ENCODE data around the gene FETUB. TPM values are rescaled to one million over a fixed set of nuclear protein-coding genes. Genes with fewer than 3 reads are reported as not detected.
"Not testable (repeated sequence)": the region's sequence is repeated elsewhere in the genome, so short reads cannot be mapped to it uniquely, and the experiment has no call there.

Gene FETUB
- total and polyA plus RNA-seq, 2 donors (not counting 3 experiments of a cell fraction or from before 2014, with no cell fraction given) = not detected

- DNase-seq (ENCODE audit: low read depth, low spot score) (no peak), FAIRE-seq (no peak)
- H3K36me3 ChIP-seq (ENCODE audit: control insufficient read depth in 2 of 2, extremely low read depth in 1 of 2, insufficient read depth in 2 of 2, low read length in 2 of 2) = no peaks in the 10 kb centered on the region
- no peaks in the 10 kb centered on the region for H3K27me3 ChIP-seq (ENCODE audit: control insufficient read depth in 2 of 2, insufficient read depth in 2 of 2, low read length in 2 of 2)
- no peak for TF ChIP-seq EZH2 (IDR thresholded peaks at IDR 0.05; ENCODE audit: borderline replicate concordance, low read depth, low read length, severe bottlenecking)
- no peak for TF ChIP-seq MAX (IDR thresholded peaks at IDR 0.05; ENCODE audit: insufficient read depth, insufficient read length)
- TF ChIP-seq JUN (IDR thresholded peaks at IDR 0.05; ENCODE audit: borderline replicate concordance, insufficient read depth, insufficient read length, low read depth) = no peak
- dilution Hi-C loops (cut with MboI; ENCODE audit: extremely low pct_ligation_motif_present, low sequenced_read_pairs) = no loop called here
- intact Hi-C loops (cut with micrococcal nuclease) = no loop called here
- no peaks in the 10 kb centered on the region for H3K9me1 ChIP-seq (replicated peaks; ENCODE audit: control insufficient read depth, extremely low read depth, insufficient read depth, low read length)
- no peaks in the 10 kb centered on the region for H4K20me1 ChIP-seq (replicated peaks; ENCODE audit: control insufficient read depth, extremely low read depth, insufficient read depth, low read length)
- no peak overlapping the region for H3K27ac ChIP-seq (ENCODE audit: insufficient read depth, low read depth, low read length)
- H3K4me2 ChIP-seq (ENCODE audit: insufficient read depth, low read length) = no peak overlapping the region
- no peak overlapping the region for H2AFZ ChIP-seq (ENCODE audit: low read depth, low read length)
- CTCF ChIA-PET = no interaction called here
- H3K4me1 ChIP-seq (ENCODE audit: control insufficient read depth, extremely low read depth, insufficient read depth, low read length) = no peaks in the 10 kb centered on the region
- POLR2A ChIA-PET = no interaction called here
- no TSS peak for BruUV-seq (replicated peaks)
- H3K79me2 ChIP-seq (ENCODE audit: control insufficient read depth, insufficient read depth, low read length) = no peaks in the 10 kb centered on the region
- H3K9me3 ChIP-seq (replicated peaks; ENCODE audit: control insufficient read depth, insufficient read depth, low read length) = no peaks in the 10 kb centered on the region
- H3K9ac ChIP-seq (replicated peaks; ENCODE audit: extremely low read depth, insufficient read depth, low read length) = no peak overlapping the region
- H3K4me3 ChIP-seq (replicated peaks in 1 of 3; ENCODE audit: insufficient read depth in 1 of 3, low read depth in 1 of 3, low read length in 3 of 3) = no peak overlapping the region
Measured at GRCh38 chr3:186700267-186700666, 60.1 kb downstream of the FETUB start.

- H3K36me3 ChIP-seq (ENCODE audit: control insufficient read depth in 2 of 2, extremely low read depth in 1 of 2, insufficient read depth in 2 of 2, low read length in 2 of 2); H3K9ac ChIP-seq (replicated peaks; ENCODE audit: extremely low read depth, insufficient read depth, low read length); H3K27me3 ChIP-seq (ENCODE audit: control insufficient read depth in 2 of 2, insufficient read depth in 2 of 2, low read length in 2 of 2); H3K4me3 ChIP-seq (replicated peaks in 1 of 3; ENCODE audit: insufficient read depth in 1 of 3, low read depth in 1 of 3, low read length in 3 of 3); DNase-seq (ENCODE audit: low read depth, low spot score); BruUV-seq (replicated peaks); H3K4me2 ChIP-seq (ENCODE audit: insufficient read depth, low read length); intact Hi-C loops (cut with micrococcal nuclease); H2AFZ ChIP-seq (ENCODE audit: low read depth, low read length); H3K79me2 ChIP-seq (ENCODE audit: control insufficient read depth, insufficient read depth, low read length); H3K27ac ChIP-seq (ENCODE audit: insufficient read depth, low read depth, low read length); H4K20me1 ChIP-seq (replicated peaks; ENCODE audit: control insufficient read depth, extremely low read depth, insufficient read depth, low read length); POLR2A ChIA-PET; CTCF ChIA-PET; dilution Hi-C loops (cut with MboI; ENCODE audit: extremely low pct_ligation_motif_present, low sequenced_read_pairs); H3K4me1 ChIP-seq (ENCODE audit: control insufficient read depth, extremely low read depth, insufficient read depth, low read length); H3K9me3 ChIP-seq (replicated peaks; ENCODE audit: control insufficient read depth, insufficient read depth, low read length); H3K9me1 ChIP-seq (replicated peaks; ENCODE audit: control insufficient read depth, extremely low read depth, insufficient read depth, low read length); FAIRE-seq: not testable (repeated sequence)
Measured at GRCh38 chr3:186702451-186702850, 62.3 kb downstream of the FETUB start.

Small RNAs within 50 kb of the gene (small RNA-seq; reads per million reads assigned to genes)
- gene RF00017 (ENCODE audit: insufficient read depth, insufficient read length, low read depth, low replicate concordance) = not detected

Other genes with a start within 250 kb of the FETUB start
- gene CRYGS, start 96.0 kb upstream of the FETUB start, total RNA-seq = 3.8 and 5.0 TPM in 2 replicates
- gene CRYGS, start 96.0 kb upstream of the FETUB start, polyA plus RNA-seq = 5.0 and 7.6 TPM in 2 replicates
- 16.5 and 18.6 TPM in 2 replicates for gene TBCCD1, start 73.1 kb upstream of the FETUB start, total RNA-seq
- 16.6 and 17.0 TPM in 2 replicates for gene TBCCD1, start 73.1 kb upstream of the FETUB start, polyA plus RNA-seq
- gene DNAJB11, start 69.7 kb upstream of the FETUB start, total RNA-seq = 87.6 and 100 TPM in 2 replicates
- gene DNAJB11, start 69.7 kb upstream of the FETUB start, polyA plus RNA-seq = 25.2 and 39.5 TPM in 2 replicates
- not detected in 2 replicates for gene AHSG, start 27.3 kb upstream of the FETUB start, total RNA-seq
- gene AHSG, start 27.3 kb upstream of the FETUB start, polyA plus RNA-seq = not detected in 2 replicates
- not detected in 2 replicates for gene HRG, start 25.6 kb downstream of the FETUB start, total RNA-seq
- gene HRG, start 25.6 kb downstream of the FETUB start, polyA plus RNA-seq = not detected in 2 replicates
- not detected in 2 replicates for gene KNG1, start 77.0 kb downstream of the FETUB start, total RNA-seq
- gene KNG1, start 77.0 kb downstream of the FETUB start, polyA plus RNA-seq = not detected in 2 replicates
- 260 and 282 TPM in 2 replicates for gene EIF4A2, start 143.2 kb downstream of the FETUB start, total RNA-seq
- gene EIF4A2, start 143.2 kb downstream of the FETUB start, polyA plus RNA-seq = 255 and 401 TPM in 2 replicates
- 29.1 and 33.7 TPM in 2 replicates for gene RFC4, start 166.1 kb downstream of the FETUB start, total RNA-seq
- gene RFC4, start 166.1 kb downstream of the FETUB start, polyA plus RNA-seq = 4.6 and 6.2 TPM in 2 replicates
- gene ADIPOQ, start 202.3 kb downstream of the FETUB start, total RNA-seq = not detected in 2 replicates
- gene ADIPOQ, start 202.3 kb downstream of the FETUB start, polyA plus RNA-seq = not detected in 2 replicates

All from endothelial cell of umbilical vein (primary cell).